Ramos (cell line): Measurements from ENCODE around the gene PLAAT3.
"Not testable (repeated sequence)": the region's sequence is repeated elsewhere in the genome, so short reads cannot be mapped to it uniquely, and the experiment has no call there.

Source experiments
- in situ Hi-C: fragments of 300-500 bp; cut with MboI; formaldehyde crosslinking; loops from one replicate; pipeline ENCODE4 v1.14.3; 2022; ENCODE audit warnings: low sequenced_read_pairs; ENCODE audit not compliant: unreplicated experiment

The PLAAT3 gene

DNA sequence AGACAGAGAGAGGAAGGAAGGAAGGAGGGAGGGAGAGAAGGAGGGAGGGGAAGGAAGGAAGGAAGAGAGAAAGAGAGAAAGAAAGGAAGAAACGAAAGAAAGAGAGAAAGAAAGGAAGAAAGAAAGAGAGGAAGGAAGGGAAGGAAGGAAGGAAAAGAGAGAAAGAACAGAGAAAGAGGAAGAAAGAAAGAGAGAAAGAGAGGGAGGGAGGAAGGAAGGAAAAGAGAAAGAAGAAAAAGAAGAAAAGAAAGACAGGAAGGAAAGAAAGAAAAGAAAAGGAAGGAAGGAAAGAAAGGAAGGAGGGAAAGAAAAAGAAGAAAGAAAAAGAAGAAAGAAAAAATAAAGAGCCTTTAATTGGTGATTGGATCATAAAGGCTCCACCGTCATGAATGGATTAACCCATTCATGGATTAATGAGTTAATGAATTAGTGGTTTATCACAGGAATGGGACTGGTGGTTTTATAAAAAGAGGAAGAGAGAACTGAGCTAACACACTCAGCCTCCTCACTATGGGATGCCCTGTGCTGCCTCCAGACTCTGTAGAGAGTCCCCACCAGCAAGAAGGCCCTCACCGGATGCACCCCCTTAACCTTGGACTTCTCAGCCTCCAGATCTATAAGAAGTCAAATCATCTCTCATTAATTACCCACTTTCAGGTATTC lies 42.1 kb downstream of the PLAAT3 start:
- in situ Hi-C loops: no loop called here

DNA sequence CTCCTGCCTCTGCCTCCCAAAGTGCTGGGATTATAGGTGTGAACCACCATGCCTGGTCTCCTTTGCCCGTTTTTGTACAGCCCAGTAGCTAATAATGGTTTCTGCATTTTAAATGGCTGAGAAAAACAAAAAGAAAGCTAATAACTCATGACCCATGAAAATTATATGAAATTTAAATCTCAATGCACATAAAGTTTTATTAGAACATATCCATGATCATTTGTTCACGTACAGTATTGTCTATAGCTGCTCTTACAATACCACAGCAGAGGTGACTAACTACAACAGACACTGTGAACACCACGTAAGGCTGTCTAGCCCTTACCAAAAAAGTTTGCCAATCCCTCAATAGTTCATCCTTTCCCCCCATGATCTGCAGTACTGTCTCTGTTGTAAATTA lies 44.7 kb downstream of the PLAAT3 start:
- in situ Hi-C loops: no loop called here

DNA sequence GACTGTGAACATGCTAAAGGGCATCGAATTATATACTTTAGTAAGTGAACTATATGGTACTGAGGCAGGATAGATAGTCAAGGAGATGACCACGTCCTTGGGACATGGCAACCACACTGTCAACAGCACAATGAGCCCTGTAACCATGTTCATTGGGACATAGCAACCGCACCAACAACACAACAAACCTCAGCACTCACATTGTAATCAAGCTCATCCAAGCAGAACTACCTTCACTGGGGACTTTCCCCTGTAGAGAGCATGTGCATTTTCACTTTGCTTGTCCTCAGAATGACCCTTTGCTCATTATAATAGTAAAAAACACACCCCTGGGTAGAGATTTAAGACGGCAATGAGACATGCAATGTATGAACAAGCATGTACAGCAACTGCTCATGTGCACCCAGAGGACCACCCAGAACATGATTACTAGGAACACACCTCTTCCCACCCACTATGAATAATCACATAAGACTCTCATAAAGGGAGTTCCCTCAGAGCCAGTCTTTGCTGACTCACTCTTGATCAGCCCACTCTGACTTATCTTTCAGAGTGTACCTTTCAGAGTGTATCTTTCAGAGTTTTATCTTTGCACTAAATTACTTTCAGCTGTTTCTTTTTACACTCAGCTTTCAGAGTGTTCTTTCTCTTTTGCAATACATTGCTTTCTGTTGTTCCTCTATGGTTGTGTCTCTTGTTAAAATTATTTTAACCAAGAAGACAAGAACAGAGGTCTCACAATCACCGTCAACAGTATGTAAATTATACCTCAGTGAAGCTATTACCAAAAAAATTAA lies 47.0 kb downstream of the PLAAT3 start:
- in situ Hi-C loops: no loop called here

DNA sequence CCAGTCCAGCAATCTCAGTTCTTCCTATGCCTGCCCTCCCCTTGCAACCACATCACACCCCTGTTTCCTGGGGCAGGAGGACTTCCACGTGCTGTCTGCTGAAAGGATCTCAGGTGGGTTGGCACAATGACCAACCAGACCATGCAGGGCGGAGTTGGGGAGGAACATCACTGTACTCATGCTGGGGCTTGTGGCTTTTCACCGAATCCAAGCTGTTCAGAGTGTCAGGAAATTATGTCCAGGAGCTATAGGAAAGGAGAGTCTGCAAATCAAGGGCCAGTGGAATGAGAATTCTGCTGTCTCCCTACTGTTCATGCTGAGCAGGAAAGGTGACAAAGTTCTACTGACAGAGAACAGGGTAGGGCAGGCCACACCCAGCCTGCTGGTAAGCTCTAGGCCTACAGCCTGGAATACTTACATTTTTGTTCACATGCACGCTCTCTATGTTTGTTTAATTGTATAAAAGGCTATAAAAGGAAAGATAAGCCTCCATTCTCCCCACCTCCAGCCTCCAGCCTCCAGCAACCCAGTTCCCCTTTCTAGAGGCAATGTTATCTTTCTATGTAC lies 49.4 kb downstream of the PLAAT3 start:
- in situ Hi-C loops: no loop called here

DNA sequence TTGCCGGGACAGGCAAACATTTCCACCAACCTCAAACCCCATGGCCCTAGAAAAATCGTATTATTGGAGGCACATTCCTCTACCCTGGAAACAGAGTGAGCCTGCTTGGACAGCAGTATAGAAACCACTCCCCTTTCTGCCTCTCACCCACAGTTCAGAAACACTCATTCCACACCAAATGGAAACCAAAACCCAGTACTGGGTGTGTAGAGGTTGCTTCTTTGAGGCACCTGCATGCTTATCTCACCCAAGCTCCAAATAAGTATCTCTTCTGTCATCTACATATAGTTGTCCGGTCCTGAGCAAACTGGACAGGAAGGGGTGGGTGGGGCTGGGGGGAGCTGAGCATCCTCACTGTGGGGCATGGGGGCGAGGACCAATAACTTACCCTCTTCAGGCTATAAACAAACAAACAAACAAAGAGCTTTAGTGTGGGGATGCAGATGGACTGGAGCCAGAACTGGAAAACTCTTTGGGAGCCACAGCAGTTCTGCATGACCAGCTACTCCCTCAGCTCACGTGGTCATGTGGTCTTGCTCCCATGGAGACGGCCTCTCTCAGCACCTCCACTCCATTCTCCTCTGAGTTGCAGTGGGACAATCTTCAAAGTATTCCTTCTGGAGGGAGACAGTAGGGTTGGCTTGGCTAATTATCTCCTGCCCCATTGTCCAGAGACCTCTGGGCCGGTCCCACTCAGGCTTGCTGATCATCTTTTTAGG lies 50.0 kb downstream of the PLAAT3 start:
- in situ Hi-C loops: no loop called here

DNA sequence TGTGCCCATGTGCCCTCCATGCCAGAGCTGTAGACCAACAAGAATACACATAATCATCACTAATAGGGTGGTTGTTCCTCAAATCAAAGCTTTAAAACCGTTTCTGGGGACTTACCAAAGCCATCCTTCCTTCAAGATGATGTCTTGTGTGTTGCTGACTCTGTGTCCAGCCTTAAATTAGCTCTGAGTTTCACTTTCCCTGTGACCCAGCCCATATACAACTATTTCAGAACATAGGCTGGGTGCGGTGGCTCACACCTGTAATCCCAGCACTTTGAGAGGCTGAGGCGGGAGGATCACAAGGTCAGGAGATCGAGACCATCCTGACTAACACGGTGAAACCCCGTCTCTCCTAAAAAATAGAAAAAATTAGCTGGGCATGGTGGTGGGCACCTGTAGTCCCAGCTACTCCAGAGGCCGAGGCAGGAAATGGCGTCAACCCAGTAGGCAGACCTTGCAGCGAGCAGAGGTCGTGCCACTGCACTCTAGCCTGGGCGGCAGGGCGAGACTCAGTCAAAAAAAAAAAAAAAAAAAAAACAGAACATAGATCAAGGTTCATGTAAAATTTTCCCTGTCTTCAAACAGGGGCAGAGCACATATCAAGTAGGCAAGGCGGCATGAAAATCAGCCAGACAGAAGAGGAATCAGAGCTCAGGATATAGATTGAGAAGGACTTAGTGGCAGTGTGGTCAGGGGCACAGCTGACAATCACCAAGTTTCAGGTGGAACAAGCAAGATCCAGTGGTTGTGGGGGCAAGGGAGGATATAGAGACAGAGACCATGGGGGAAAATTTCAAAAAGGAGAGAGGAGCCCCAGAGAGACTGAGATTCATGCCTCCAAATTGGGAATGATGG lies 50.8 kb downstream of the PLAAT3 start, which contains the start of gene PLAAT2:
TSS of gene PLAAT2 (minus strand) at position 179 of the 855 bp plus-strand sequence. CDS start at position 124, 55 bp downstream.
- in situ Hi-C loops: no loop called here

DNA sequence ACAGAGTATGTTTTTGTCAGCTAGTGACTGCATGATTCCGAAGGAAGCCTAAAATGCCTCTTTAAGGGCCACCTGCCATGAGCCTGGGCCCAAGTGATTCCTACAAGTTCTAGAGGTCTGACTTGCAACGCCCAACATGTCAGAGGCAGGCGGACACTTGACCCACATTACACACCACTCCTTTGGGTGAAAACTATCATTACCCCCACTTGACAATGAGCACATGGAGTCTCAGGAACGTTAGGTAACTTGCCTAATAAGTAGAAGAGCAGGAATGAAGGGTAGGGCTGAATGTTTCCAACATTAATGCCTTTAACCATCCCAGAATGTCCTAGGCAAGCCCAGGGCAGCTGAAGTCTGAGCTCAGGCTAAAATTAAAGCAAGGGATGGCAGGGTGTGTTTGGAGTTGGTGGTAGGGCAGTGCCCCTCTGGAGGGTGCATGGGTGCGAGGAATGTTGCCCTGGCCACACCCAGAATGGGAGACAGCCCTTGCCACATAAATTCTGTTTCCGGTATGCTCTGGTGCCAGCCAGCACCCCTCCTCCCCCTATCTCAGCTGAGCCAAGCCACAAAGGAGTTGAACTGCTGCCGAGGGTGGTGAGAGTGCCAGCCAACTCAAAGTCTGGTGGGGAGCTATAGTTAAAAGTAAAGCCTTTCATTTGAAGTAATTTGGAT lies 53.6 kb downstream of the PLAAT3 start:
- in situ Hi-C loops: no loop called here

DNA sequence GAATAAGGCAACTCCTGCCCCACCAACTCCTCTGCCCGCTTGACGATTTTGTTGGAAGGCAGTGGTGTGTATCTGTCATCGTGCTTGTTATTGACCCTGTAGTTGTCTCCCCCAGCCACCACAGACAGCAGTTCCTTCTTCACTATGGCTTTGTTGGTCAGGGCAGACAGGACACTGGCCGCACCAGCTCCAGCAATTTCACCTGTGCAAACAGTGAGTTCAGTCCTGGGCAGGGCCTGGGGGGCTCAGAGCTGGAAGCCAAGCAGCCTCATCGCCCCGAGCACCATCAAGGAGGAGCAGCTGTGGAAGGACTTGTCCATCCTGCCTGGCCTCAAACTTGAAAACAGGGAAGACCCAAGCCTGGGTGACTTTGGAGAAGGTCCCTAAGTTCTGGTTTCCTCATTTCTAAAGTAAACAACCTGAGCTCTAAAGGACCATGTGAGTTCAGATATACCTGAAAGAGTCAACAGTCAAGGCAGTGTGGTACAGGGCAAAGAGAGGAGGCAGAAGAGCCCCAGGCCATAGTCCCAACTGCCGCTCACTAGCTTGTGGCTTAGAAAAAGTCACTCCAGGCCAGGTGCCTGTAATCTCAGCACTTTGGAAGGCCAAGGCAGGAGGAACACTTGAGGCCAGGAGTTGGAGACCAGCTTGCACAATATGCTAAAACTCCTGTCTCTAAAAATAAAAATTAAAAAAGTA lies 55.6 kb downstream of the PLAAT3 start:
- in situ Hi-C loops: no loop called here

DNA sequence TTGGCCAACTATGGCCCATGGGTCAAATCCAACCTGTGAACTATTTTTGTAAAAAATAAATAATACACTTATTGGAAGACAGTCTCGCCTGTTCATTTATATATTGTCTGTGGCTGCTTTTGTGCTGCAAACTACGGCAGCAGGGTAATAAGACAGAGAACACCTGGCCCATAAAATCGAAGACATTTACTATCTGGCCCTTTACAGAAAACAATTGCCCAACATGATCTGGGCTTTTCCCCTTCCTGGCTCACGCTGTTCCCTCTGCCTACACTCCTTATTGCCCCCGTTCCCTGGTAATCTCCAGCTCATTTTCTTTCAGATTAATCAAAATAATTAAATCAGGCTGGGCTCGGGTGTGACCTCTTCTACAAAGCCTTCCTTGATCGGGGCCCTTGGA lies 56.7 kb downstream of the PLAAT3 start:
- in situ Hi-C loops: no loop called here

DNA sequence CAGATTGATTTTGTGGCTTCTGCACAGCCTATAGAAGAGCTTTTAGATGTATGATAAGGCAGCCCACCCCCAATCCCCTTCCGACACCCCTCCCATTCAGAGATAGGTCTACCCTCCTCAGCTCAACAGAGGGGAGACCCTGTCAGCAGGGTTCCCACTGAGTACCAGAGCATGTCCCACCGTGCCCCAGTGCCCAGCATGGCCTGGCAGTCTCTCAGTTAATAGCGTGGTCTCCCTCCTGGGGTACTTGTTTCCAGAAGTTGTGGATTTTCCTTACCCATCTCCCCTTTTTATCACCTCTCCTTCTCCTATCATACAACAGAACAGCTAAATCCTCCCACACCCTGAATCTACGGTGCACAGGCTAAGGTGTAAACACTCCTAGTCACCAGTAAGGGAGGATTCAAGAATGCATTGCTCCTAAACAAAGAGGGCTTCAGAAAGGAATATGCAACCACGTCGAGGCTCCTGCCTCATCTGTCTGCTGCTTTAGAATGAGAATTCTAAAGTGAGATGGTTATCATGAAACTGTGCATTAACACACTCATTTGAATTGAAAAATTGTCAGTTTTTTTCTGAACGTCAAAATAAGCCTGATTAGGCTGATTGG lies 57.7 kb downstream of the PLAAT3 start:
- in situ Hi-C loops: no loop called here

DNA sequence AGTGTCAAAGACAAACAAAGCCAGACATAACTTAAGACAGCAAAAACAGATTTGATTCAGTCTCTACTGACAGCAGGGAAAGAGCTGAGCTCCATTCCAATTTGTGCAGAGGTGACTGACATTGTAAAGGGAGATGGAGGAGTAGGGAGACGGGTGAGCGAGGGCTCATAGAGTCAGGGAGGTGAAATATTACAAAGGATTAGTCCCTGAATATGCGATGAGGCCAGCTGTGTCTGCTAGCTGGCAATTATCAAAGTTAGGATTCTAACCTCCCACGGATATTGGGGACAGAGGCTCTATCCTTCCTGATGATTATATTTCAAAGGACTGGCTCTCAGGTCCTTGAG lies 59.4 kb downstream of the PLAAT3 start:
- in situ Hi-C loops: no loop called here

DNA sequence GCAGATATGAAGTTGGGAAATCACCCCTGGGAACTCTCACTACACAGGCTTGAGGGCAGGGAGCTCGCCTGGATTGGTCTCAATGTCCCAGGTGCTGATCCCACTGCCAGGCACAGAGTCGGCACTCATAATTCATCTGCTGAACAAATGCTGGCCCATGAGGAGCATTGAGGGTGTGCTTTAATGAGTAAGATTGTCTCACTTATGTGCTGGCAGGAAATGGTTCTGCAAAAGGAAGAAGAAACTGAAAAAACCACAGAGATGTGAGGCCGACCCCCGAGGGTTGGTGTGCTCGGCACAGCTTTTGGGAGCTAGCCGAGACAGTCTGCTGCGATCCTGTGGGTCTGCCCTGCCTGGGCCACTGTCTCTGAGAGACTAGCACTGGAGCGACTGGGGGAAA lies 60.5 kb downstream of the PLAAT3 start:
- in situ Hi-C loops: no loop called here

DNA sequence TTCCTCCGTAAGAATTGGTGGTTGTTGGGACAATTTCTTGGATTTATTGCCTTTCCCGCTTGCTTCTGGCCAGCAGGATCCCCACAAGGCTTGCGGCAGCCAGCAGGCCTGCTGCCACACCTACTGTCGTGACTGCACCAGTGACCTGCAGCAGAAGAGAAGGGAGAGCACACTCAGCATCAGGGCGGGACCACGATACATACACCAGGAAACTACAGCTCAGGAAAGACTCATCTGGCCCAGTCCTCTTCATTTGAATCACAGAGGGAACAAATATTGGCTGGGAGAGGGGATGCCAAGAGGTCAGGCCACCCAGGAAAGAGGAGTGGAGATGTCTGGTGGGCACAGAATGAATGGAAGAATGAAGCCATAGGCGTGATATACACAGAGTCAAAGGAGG lies 61.3 kb downstream of the PLAAT3 start:
- in situ Hi-C loops: no loop called here

DNA sequence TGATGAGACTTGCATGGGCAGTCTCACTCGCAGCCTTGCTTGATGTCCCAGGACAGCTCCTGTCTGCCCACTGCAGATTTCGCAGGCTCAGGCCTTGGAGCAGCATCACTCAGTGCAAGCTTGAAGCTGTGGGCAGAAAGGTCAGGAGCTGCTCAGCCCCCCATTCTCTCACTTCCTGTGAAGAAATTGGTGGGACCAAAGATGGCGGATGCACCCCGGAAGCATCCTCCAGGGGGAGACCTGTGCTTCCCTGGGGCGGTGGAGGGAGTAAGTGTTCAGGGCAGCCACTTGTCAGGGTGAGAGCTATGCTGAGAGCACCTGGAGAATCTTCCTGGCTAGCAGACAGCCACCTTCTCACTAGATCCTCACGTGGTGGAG lies 62.4 kb downstream of the PLAAT3 start:
- in situ Hi-C loops: no loop called here

DNA sequence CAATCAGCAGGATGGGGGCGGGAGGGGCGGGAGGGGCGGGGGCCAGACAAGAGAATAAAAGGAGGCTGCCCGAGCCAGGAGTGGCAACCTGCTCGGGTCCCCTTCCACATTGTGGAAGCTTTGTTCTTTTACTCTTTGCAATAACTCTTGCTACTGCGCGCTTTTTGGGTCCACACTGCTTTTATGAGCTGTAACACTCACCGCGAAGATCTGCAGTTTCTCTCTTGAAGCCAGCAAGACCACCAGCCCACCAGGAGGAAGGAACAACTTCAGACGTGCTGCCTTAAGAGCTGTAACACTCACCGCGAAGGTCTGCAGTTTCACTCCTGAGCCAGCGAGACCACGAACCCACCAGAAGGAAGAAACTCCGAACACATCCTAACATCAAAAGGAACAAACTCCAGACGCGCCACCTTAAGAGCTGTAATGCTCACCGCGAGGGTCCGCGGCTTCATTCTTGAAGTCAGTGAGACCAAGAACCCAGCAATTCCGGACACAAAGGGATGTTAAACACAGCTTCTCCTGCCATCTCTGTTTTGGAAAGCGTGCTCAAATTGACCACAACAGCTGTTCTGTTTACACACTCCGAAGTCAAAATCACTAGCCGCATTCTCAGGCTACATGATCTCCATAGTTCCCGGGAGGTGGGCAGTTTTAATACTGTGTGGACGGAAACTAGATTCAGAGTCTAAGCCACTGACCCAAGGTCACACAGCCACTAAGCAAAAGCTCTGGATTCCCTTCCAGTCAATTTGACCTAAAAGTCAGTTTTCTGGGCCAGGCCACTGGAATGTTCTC lies 62.9 kb downstream of the PLAAT3 start:
- in situ Hi-C loops: no loop called here

DNA sequence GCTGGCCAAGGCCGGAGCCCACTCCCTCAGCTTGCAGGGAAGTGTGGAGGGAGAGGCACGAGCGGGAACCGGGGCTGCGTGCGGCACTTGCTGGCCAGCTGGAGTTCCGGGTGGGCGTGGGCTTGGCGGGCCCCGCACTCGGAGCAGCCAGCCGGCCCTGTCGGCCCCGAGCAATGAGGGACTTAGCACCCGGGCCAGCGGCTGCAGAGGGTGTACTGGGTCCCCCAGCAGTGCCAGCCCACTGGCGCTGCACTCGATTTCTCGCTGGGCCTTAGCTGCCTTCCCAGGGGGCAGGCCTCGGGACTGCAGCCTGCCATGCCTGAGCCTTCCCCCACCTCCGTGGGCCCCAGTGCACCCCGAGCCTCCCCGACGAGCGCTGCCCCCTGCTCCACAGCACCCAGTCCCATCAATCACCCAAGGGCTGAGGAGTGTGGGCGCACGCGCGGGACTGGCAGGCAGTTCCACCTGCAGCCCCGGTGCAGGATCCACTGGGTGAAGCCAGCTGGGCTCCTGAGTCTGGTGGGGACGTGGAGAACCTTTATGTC lies 64.0 kb downstream of the PLAAT3 start:
- in situ Hi-C loops: not testable (repeated sequence)

DNA sequence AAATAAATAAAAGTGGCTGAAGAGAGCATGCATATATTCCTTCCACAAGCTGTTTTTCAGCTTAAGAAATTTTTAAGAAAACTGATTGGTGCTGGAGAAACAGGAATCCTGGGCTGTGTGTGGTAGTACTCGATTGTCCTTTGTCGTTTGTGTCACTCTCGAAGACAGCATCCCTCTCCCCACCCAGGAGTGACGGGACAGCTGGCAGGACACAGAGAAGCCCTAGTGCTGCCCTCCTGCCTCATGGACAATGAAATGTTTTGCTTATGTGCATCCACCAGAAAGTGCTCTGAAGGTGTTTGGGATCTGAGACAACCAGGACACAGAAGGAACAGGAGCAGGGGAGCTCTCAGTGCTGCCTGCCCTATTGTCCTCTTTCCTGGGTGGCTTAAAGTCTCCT lies 64.8 kb downstream of the PLAAT3 start:
- in situ Hi-C loops: no loop called here

DNA sequence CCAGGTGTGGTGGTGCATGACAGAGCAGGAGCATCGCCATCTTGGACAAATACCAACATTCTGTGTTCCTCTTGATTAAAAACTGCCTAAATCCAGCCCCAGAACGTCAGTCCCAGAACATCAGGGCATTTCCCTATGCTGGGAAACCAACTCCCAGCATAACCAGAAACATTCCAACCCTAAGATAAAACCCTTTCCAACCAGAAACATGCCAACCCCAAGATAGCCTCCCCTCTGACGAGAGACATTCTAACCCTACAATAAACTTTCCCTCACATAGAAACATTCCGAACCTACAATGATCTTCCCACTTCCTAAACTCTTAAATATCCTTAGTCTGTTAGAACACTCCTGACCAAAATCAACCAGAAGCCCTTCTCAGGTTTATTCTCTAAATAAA lies 66.1 kb downstream of the PLAAT3 start:
- in situ Hi-C loops: no loop called here
